CD4-positive, alpha-beta T cell treated with Interferon gamma for 1 hour (primary cell): ENCODE data around the gene ATXN7L3.
A peak's percentile ranks its signal among the peaks of the same experiment; 100 is the strongest.

ENCODE experiments used
- DNase-seq: peaks from one replicate; pipeline ENCODE4 v3.0.0-alpha.2; 2020

The ATXN7L3 gene

GRCh38 chr17:44198721-44199552, 747 bp downstream of the ATXN7L3 start:
- peak; percentile 67 for DNase-seq

- peak; percentile 72 for DNase-seq
Measured at GRCh38 chr17:44197980-44198720, 1.5 kb downstream of the ATXN7L3 start.

GRCh38 chr17:44197107-44197506, 2.6 kb downstream of the ATXN7L3 start:
- no peak for DNase-seq

- no peak for DNase-seq
Measured at GRCh38 chr17:44193326-44194084, 6.2 kb downstream of the ATXN7L3 start.

GRCh38 chr17:44192750-44193149, 6.9 kb downstream of the ATXN7L3 start:
- DNase-seq = no peak

- DNase-seq = no peak
Measured at GRCh38 chr17:44191941-44192496, 7.7 kb downstream of the ATXN7L3 start.

- no peak for DNase-seq
Measured at GRCh38 chr17:44191369-44191768, 8.3 kb downstream of the ATXN7L3 start.

GRCh38 chr17:44190481-44190880, 9.2 kb downstream of the ATXN7L3 start:
- DNase-seq = no peak

GRCh38 chr17:44188576-44189403, 10.9 kb downstream of the ATXN7L3 start:
- no peak for DNase-seq

GRCh38 chr17:44187131-44187899, 12.4 kb downstream of the ATXN7L3 start:
- peak; percentile 51 for DNase-seq

- peak; percentile 99 for DNase-seq
Measured at GRCh38 chr17:44186307-44187130, 13.2 kb downstream of the ATXN7L3 start, which contains the start of gene TMUB2. TSS of gene TMUB2 (plus strand) at chr17:44186972. CDS start at chr17:44187709, 737 bp downstream.

GRCh38 chr17:44184212-44184810, 15.4 kb downstream of the ATXN7L3 start:
- no peak for DNase-seq

- DNase-seq = no peak
Measured at GRCh38 chr17:44183024-44183423, 16.7 kb downstream of the ATXN7L3 start.

GRCh38 chr17:44178133-44178532, 21.6 kb downstream of the ATXN7L3 start:
- no peak for DNase-seq

- no peak for DNase-seq
Measured at GRCh38 chr17:44177640-44178039, 22.0 kb downstream of the ATXN7L3 start.

GRCh38 chr17:44176671-44177501, 22.8 kb downstream of the ATXN7L3 start:
- DNase-seq = no peak

GRCh38 chr17:44176257-44176656, 23.4 kb downstream of the ATXN7L3 start:
- no peak for DNase-seq

- no peak for DNase-seq
Measured at GRCh38 chr17:44174427-44174826, 25.3 kb downstream of the ATXN7L3 start.

GRCh38 chr17:44171931-44172455, 27.7 kb downstream of the ATXN7L3 start:
- DNase-seq = no peak
